ENCODE measurements around the gene AKT3.

AKT3 gene

GRCh38 chr1:243514927-243515326 lies 335.1 kb downstream of the AKT3 start:
- Mint-ChIP-seq H3K9me3 (peaks cover 16% of the 10 kb centered on the region), H3K4me3 (no peak overlapping the region), H3K36me3 (ENCODE audit: low read depth) (peaks cover 33% of the 10 kb centered on the region), H3K27ac (no peak overlapping the region), H3K4me1 (peaks cover 10% of the 10 kb centered on the region), H3K27me3 (ENCODE audit: low read depth) (no peaks in the 10 kb centered on the region)
- TF ChIP-seq CTCF (IDR thresholded peaks at IDR 0.05; ENCODE audit: unreplicated experiment in 3 of 3) = no peak

- Mint-ChIP-seq H3K9me3 (peaks cover 16% of the 10 kb centered on the region), H3K4me3 (no peak overlapping the region)
Observed at GRCh38 chr1:243513726-243514491, 336.1 kb downstream of the AKT3 start.

GRCh38 chr1:243510928-243511327 lies 339.1 kb downstream of the AKT3 start:
- peaks cover 27% of the 10 kb centered on the region for H3K36me3 Mint-ChIP-seq (ENCODE audit: low read depth)
- H3K27ac Mint-ChIP-seq = no peak overlapping the region
- no peaks in the 10 kb centered on the region for H3K27me3 Mint-ChIP-seq (ENCODE audit: low read depth)
- TF ChIP-seq CTCF (IDR thresholded peaks at IDR 0.05; ENCODE audit: unreplicated experiment in 3 of 3) = no peak
- no peaks in the 10 kb centered on the region for H3K9me3 Mint-ChIP-seq
- no peak overlapping the region for H3K4me3 Mint-ChIP-seq
- peaks cover 10% of the 10 kb centered on the region for H3K4me1 Mint-ChIP-seq

More at GRCh38 chr1:243513726-243514491, 336.1 kb downstream of the AKT3 start:
- Mint-ChIP-seq H3K27me3 (ENCODE audit: low read depth) (no peaks in the 10 kb centered on the region), H3K36me3 (ENCODE audit: low read depth) (peaks cover 33% of the 10 kb centered on the region), H3K4me1 (peaks cover 8% of the 10 kb centered on the region), H3K27ac (no peak overlapping the region)
- TF ChIP-seq CTCF (IDR thresholded peaks at IDR 0.05; ENCODE audit: unreplicated experiment in 3 of 3) = no peak

GRCh38 chr1:243508943-243509342 lies 341.1 kb downstream of the AKT3 start:
- Mint-ChIP-seq H3K27me3 (ENCODE audit: low read depth) (no peaks in the 10 kb centered on the region), H3K9me3 (no peaks in the 10 kb centered on the region), H3K36me3 (ENCODE audit: low read depth) (peaks cover 34% of the 10 kb centered on the region), H3K27ac (no peak overlapping the region), H3K4me3 (no peak overlapping the region), H3K4me1 (peaks cover 5% of the 10 kb centered on the region)
- no peak for TF ChIP-seq CTCF (IDR thresholded peaks at IDR 0.05; ENCODE audit: unreplicated experiment in 3 of 3)

GRCh38 chr1:243508303-243508713 lies 341.7 kb downstream of the AKT3 start:
- Mint-ChIP-seq H3K9me3 (no peaks in the 10 kb centered on the region), H3K27me3 (ENCODE audit: low read depth) (no peaks in the 10 kb centered on the region), H3K27ac (no peak overlapping the region), H3K4me3 (no peak overlapping the region), H3K4me1 (peaks cover 5% of the 10 kb centered on the region), H3K36me3 (ENCODE audit: low read depth) (peaks cover 40% of the 10 kb centered on the region)
- no peak for TF ChIP-seq CTCF (IDR thresholded peaks at IDR 0.05; ENCODE audit: unreplicated experiment in 3 of 3)

Data from nephron (organoid).